GM18873 (cell line): Measurements from ENCODE around the gene CANT1.
"Not testable (repeated sequence)": the region's sequence is repeated elsewhere in the genome, so short reads cannot be mapped to it uniquely, and the experiment has no call there.

Experiments used
- ATAC-seq: cut with Tn5 transposase; IDR thresholded peaks from one replicate; pipeline ENCODE4 v1.9.1; 2021; ENCODE audit warnings: mild to moderate bottlenecking, moderate library complexity, moderate number of reproducible peaks; ENCODE audit not compliant: unreplicated experiment, low FRiP score

Gene CANT1

DNA sequence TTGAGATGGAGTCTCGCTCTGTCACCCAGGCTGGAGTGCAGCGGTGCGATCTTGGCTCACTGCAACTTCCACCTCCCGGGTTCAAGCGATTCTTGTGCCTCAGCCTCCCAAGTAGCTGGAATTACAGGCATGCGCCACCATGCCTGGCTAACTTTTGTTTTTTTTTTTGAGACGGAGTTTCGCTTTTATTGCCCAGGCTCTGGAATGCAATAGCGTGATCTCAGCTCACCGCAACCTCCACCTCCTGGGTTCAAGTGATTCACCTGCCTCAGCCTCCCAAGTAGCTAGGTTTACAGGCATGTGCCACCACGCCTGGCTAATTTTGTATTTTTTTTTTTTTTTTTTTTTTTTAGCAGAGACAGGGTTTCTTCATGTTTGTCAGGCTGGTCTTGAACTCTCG is 64.1 kb downstream of the CANT1 start:
- ATAC-seq, result not testable (repeated sequence)

DNA sequence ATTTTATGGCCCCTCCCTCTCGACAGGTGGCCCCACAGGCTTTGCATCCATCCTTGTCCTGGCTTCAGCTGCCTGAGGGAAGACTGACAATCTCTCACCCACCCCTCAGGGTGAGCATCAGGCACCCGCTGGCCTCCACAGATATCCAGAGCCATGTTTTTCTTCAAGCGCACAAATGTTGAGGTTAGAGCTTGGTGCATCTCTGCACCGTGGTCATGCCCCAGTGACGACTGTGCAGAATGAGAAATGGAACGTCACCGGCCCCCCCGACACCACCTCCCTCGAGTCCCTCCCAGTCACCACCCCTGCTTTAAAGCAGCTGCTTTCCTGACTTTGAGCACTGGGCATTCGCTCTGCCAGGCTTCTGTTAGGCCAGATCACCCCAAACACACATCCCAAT is 64.6 kb downstream of the CANT1 start:
- no peak for ATAC-seq

DNA sequence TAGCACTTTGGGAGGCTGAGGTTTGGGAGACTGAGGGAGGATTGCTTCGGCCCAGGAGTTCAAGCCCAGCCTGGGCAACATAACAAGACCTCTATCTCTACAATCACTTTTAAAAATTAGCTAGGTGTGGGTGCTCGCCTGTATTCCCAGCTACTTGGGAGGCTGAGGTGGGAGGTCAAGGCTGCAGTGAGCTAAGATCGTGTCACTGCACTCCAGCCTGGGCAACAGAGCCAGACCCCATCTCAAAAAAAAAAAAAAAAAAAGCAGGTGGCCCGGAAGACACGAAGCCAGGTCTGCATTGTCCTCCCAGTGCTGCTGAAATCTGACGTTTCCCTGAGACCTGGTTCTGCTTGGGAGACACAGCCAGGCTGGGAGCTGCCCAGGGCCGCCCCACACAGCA is 65.5 kb downstream of the CANT1 start:
- no peak for ATAC-seq
